Smooth muscle cell of the umbilical artery (primary cell): ENCODE measurements around the gene SCIMP. TPM values are rescaled to one million over a fixed set of nuclear protein-coding genes. Genes with fewer than 3 reads are reported as not detected.

Experiments
- total RNA-seq: library from RNA; depleted of rRNA; stranded (reverse); fragments of >200 nt; gene quantifications from 2 replicates; pipeline ENCODE4 v1.2.3, GENCODE V29; 2014

Gene SCIMP
- total RNA-seq = not detected in 2 replicates

DNA sequence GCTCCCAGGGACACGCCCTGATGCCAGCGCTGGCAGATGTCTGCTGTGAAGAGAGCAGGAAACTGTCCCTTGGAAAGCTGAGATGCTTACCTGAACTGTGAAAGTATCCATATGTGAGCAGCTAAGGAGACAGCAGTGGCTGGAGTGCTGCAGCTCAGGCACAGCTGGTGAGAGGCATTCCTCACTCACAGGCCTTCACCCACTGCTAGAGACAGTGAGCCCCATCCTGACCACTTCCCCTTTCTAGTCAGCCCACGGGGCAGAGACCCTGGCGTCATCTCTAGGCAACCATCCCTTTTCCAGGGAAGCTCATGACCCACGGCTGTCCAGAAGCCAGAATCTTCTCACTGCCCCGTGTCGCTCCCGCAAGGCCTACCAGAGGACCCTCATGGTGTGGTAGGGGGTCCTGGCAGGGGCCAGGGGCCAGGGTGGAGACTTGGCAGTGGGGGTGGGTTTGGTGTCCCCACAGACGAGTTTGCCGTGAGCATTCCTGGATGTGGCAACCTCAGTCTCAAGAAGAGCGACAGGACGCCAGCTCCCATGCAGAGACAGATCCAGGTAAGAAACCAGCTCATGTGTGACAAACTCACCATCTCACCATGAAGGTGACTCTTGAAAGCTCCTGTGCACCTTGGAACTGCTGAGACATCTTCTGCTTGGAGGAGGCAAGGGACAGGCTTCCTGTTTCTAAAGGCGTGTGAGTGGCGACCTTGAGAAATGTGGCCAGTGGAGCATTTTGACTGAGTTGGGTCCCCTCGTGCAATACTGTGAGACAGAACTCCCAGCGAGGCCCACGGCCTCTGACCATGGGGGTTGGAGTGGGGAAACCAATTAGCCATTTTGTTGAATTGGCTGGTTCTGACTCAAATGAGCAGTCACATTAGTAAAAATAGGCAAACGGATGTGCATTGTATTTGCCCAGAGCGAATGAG lies at the start of gene SCIMP:
TSS of gene SCIMP (minus strand) at position 216 of the 932 bp plus-strand sequence. CDS start at position 111, 105 bp downstream.

DNA sequence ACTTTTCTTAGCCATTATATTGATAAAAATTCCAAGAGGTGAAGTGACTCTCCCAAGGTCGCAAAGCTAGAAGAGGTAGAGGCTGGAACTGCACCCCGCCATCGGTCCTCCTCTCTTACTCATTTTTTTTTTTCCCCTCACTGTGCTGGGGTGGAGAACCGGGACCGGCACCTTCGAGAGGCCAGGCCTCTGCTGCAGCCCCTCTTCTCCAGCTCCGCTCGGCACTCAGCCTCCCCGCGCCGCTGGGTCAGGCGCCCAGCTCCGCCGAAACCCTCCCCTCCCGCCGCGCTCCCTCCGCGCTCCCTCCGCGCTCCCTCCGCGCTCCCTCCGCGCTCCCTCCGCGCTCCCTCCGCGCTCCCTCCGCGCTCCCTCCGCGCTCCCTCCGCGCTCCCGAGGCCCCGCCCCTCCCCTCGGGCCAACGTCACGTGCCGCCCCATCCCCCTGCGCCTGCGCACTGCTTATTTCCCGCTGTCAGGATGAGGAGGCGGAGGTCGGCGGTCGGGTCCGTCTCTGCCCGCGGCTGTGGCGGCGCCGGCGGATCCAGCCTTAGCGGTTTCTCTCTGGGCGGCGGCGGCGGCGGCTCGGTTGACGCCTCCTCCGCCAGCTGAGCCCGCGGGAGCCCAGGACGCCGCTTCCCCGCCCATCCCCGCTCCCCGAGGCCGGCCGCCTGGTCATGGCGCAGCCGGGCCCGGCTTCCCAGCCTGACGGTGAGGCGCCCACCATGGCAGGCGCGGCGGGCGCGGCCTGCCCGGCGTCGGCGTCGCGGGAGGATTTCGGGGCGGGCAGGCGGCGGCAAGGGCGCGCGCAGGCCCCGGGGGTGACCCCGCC lies 47.4 kb upstream of the SCIMP start, which contains the start of gene RABEP1:
TSS of gene RABEP1 (plus strand) at position 471 of the 828 bp plus-strand sequence. CDS start at position 674, 203 bp downstream.

DNA sequence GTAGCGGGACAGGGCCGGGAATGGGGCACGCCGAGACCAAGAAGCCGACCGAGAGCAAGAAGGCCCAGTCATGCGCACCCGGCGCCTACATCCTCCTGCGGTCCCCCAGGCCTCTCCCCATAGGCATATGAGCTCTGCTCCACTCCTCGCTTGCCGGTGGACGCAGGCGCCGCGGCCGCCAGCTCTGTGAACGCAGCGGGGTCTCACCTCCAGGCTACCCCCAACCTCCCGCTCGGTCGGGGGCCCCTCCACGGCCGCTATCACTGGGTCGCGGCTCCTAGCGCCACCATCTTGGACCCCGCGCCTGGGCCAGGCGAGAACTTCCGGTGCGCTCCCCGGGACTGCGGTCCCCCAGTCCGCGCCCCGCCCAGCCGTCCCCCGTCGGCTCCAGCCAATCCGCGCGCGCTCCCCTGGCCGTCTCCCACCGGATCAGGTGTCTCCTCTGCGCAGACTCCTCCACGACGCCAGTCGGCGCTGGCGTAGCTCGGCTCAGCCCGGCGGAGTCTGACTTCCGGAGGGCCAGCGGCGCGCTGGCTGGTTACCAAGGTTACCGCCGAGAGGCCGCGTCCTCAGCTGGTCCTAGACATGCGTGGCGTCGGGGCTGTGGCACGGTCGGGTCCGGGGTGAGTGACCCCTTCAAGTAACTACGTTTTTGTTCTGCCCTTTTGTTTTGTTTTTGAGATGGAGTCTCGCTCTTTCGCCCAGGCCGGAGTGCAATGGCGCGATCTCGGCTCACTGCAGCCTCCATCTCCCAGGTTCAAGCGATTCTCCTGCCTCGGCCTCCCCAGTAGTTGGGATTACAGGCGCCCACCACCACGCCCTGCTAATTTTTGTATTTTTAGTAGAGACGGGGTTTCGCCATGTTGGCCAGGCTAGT lies 42.9 kb downstream of the SCIMP start, which contains the start of gene ZNF594:
TSS of gene ZNF594 (minus strand) at position 328 of the 877 bp plus-strand sequence. CDS start 7,612 bp downstream, outside the sequence.

Other genes with a start within 250 kb of the SCIMP start
- 7.1 and 13.0 TPM in 2 replicates for gene CAMTA2, start 247.2 kb downstream of the SCIMP start, total RNA-seq
- 0.18 TPM in 1 of 2 replicates, not detected in the other for gene INCA1, start 237.3 kb downstream of the SCIMP start, total RNA-seq
- 43.9 and 82.4 TPM in 2 replicates for gene KIF1C, start 236.9 kb downstream of the SCIMP start, total RNA-seq
- under 0.01 TPM in 1 of 2 replicates, not detected in the other for gene SLC52A1, start 199.4 kb downstream of the SCIMP start, total RNA-seq
- gene ZFP3, start 156.4 kb downstream of the SCIMP start, total RNA-seq = 1.2 TPM in 2 replicates
- gene ZNF232, start 123.0 kb downstream of the SCIMP start, total RNA-seq = 4.1 and 5.3 TPM in 2 replicates
- under 0.01 and 0.05 TPM in 2 replicates for gene USP6, start 118.8 kb downstream of the SCIMP start, total RNA-seq
- gene ZNF594, start 43.0 kb downstream of the SCIMP start, total RNA-seq = 7.8 and 8.3 TPM in 2 replicates
- gene RABEP1, start 47.4 kb upstream of the SCIMP start, total RNA-seq = 55.2 and 70.9 TPM in 2 replicates
- 57.3 and 95.8 TPM in 2 replicates for gene NUP88, start 184.8 kb upstream of the SCIMP start, total RNA-seq
- 36.9 and 60.0 TPM in 2 replicates for gene RPAIN, start 185.3 kb upstream of the SCIMP start, total RNA-seq
- gene C1QBP, start 204.3 kb upstream of the SCIMP start, total RNA-seq = 144 and 189 TPM in 2 replicates
- 7.4 and 18.8 TPM in 2 replicates for gene DHX33, start 234.1 kb upstream of the SCIMP start, total RNA-seq